Mesendoderm (in vitro differentiated cells): ENCODE data around the gene PROP1.

Experiments
- DNase-seq: peaks from one replicate; pipeline ENCODE4 v3.0.0; 2013
- H2AK5ac ChIP-seq: 2 replicates; pipeline ENCODE4 v1.6.1; 2013; ENCODE audit warnings: low read length, inconsistent platforms
- H2BK120ac ChIP-seq: 2 replicates; pipeline ENCODE4 v1.6.1; 2013; ENCODE audit warnings: low read depth, mild to moderate bottlenecking, low read length, moderate library complexity, mixed read lengths
- H2BK15ac ChIP-seq: replicated peaks from 2 replicates; pipeline ENCODE4 v1.6.1; 2013; ENCODE audit warnings: low read depth, mild to moderate bottlenecking, moderate library complexity
- H2BK5ac ChIP-seq: 2 replicates; pipeline ENCODE4 v1.6.1; 2013; ENCODE audit warnings: low read length, inconsistent platforms
- H3K18ac ChIP-seq: 2 replicates; pipeline ENCODE4 v1.6.1; 2013; ENCODE audit warnings: mild to moderate bottlenecking, low read length, mixed read lengths
- H3K23ac ChIP-seq: one replicate; pipeline ENCODE4 v1.6.1; 2013; ENCODE audit warnings: low read length
- H3K27ac ChIP-seq: 2 replicates; pipeline ENCODE4 v1.5.1; 2013; ENCODE audit warnings: low read depth, mild to moderate bottlenecking, inconsistent platforms, low read length, moderate library complexity
- H3K27me3 ChIP-seq: 2 replicates; pipeline ENCODE4 v1.6.1; 2013; ENCODE audit warnings: low read length, control low read depth, mild to moderate bottlenecking, inconsistent platforms; ENCODE audit not compliant: insufficient read depth, poor library complexity
- H3K36me3 ChIP-seq: 2 replicates; pipeline ENCODE4 v1.6.1; 2013; ENCODE audit warnings: low read length, inconsistent platforms; ENCODE audit not compliant: control insufficient read depth, insufficient read depth
- H3K4ac ChIP-seq: one replicate; pipeline ENCODE4 v1.6.1; 2013; ENCODE audit warnings: low read depth, mild to moderate bottlenecking, low read length, moderate library complexity
- H3K4me1 ChIP-seq: 2 replicates; pipeline ENCODE4 v1.6.1; 2013; ENCODE audit warnings: low read depth, low read length, inconsistent platforms; ENCODE audit not compliant: control insufficient read depth
- H3K4me2 ChIP-seq: 2 replicates; pipeline ENCODE4 v1.6.1; 2013; ENCODE audit warnings: low read length
- H3K4me3 ChIP-seq: 2 replicates; pipeline ENCODE4 v1.5.1; 2013; ENCODE audit warnings: mild to moderate bottlenecking, low read length
- H3K56ac ChIP-seq: one replicate; pipeline ENCODE4 v1.6.1; 2013; ENCODE audit warnings: low read length
- H3K79me1 ChIP-seq: 2 replicates; pipeline ENCODE4 v1.6.1; 2013; ENCODE audit warnings: low read length, inconsistent platforms
- H3K79me2 ChIP-seq: 2 replicates; pipeline ENCODE4 v1.6.1; 2013; ENCODE audit warnings: mild to moderate bottlenecking, low read length; ENCODE audit not compliant: control insufficient read depth, insufficient read depth
- H3K9ac ChIP-seq: 2 replicates; pipeline ENCODE4 v1.6.1; 2013; ENCODE audit warnings: low read length, inconsistent platforms
- H4K5ac ChIP-seq: one replicate; pipeline ENCODE4 v1.6.1; 2013; ENCODE audit warnings: low read length
- H4K8ac ChIP-seq: one replicate; pipeline ENCODE4 v1.6.1; 2013; ENCODE audit warnings: low read depth, mild to moderate bottlenecking, control low read depth, low read length, moderate library complexity
- WGBS: extraction: QIAGEN DNeasy Blood & Tissue Kit; methylation state at CpG from one replicate; pipeline ENCODE4 v1.1.7; 2013; ENCODE audit warnings: low lambda C conversion rate, missing lambda C conversion rate; ENCODE audit not compliant: insufficient coverage; ENCODE audit errors: extremely low coverage; 5-methylcytosine and 5-hydroxymethylcytosine counted together

Gene PROP1

GRCh38 chr5:177968661-177969211 lies 27.3 kb downstream of the PROP1 start:
- Histone ChIP-seq H3K36me3 (no peaks in the 10 kb centered on the region), H2AK5ac (no peak overlapping the region), H3K4ac (no peak overlapping the region), H3K79me1 (no peaks in the 10 kb centered on the region), H2BK120ac (no peak overlapping the region), H2BK5ac (no peak overlapping the region), H3K4me1 (no peaks in the 10 kb centered on the region), H3K9ac (no peak overlapping the region), H3K23ac (no peak overlapping the region), H4K8ac (no peak overlapping the region), H3K18ac (no peak overlapping the region), H3K56ac (no peak overlapping the region), H3K27ac (no peak overlapping the region), H4K5ac (no peak overlapping the region), H3K27me3 (no peaks in the 10 kb centered on the region), H3K79me2 (no peaks in the 10 kb centered on the region), H3K4me2 (no peak overlapping the region), H3K4me3 (no peak overlapping the region), H2BK15ac (no peak overlapping the region)
- no CpG with 5 or more reads among the region's 8 CpGs for WGBS
- no peak for DNase-seq

GRCh38 chr5:177967221-177967887 lies 28.7 kb downstream of the PROP1 start:
- no peak overlapping the region for H2BK120ac ChIP-seq
- no peak overlapping the region for H3K4me2 ChIP-seq
- H3K27me3 ChIP-seq, result no peaks in the 10 kb centered on the region
- no peak overlapping the region for H3K18ac ChIP-seq
- no peak for DNase-seq
- H3K9ac ChIP-seq, result no peak overlapping the region
- no peak overlapping the region for H2AK5ac ChIP-seq
- no CpG with 5 or more reads among the region's 9 CpGs for WGBS
- H4K8ac ChIP-seq, result no peak overlapping the region
- no peak overlapping the region for H4K5ac ChIP-seq
- no peaks in the 10 kb centered on the region for H3K79me2 ChIP-seq
- no peak overlapping the region for H2BK5ac ChIP-seq
- no peaks in the 10 kb centered on the region for H3K4me1 ChIP-seq
- H2BK15ac ChIP-seq, result no peak overlapping the region
- no peak overlapping the region for H3K56ac ChIP-seq
- no peak overlapping the region for H3K4ac ChIP-seq
- H3K79me1 ChIP-seq, result no peaks in the 10 kb centered on the region
- H3K23ac ChIP-seq, result no peak overlapping the region
- no peak overlapping the region for H3K27ac ChIP-seq
- no peak overlapping the region for H3K4me3 ChIP-seq
- H3K36me3 ChIP-seq, result no peaks in the 10 kb centered on the region

GRCh38 chr5:177966839-177967166 lies 29.2 kb downstream of the PROP1 start:
- no peak overlapping the region for H4K8ac ChIP-seq
- H2BK15ac ChIP-seq, result no peak overlapping the region
- H3K4me2 ChIP-seq, result no peak overlapping the region
- H2AK5ac ChIP-seq, result no peak overlapping the region
- H3K79me1 ChIP-seq, result no peaks in the 10 kb centered on the region
- no peak overlapping the region for H3K4me3 ChIP-seq
- H3K27ac ChIP-seq, result no peak overlapping the region
- no peaks in the 10 kb centered on the region for H3K36me3 ChIP-seq
- H3K4me1 ChIP-seq, result no peaks in the 10 kb centered on the region
- no peak overlapping the region for H3K23ac ChIP-seq
- WGBS, result no CpG with 5 or more reads among the region's 7 CpGs
- H2BK120ac ChIP-seq, result no peak overlapping the region
- H3K18ac ChIP-seq, result no peak overlapping the region
- no peak overlapping the region for H4K5ac ChIP-seq
- no peak overlapping the region for H3K9ac ChIP-seq
- H3K4ac ChIP-seq, result no peak overlapping the region
- H2BK5ac ChIP-seq, result no peak overlapping the region
- DNase-seq, result no peak
- H3K56ac ChIP-seq, result no peak overlapping the region
- H3K79me2 ChIP-seq, result no peaks in the 10 kb centered on the region
- H3K27me3 ChIP-seq, result no peaks in the 10 kb centered on the region

- no peak overlapping the region for H3K23ac ChIP-seq
- no CpG with 5 or more reads among the region's 19 CpGs for WGBS
- H2AK5ac ChIP-seq, result no peak overlapping the region
- H2BK5ac ChIP-seq, result no peak overlapping the region
- no peak overlapping the region for H3K18ac ChIP-seq
- no peak overlapping the region for H4K5ac ChIP-seq
- no peaks in the 10 kb centered on the region for H3K27me3 ChIP-seq
- no peak overlapping the region for H3K56ac ChIP-seq
- no peak overlapping the region for H2BK120ac ChIP-seq
- no peaks in the 10 kb centered on the region for H3K36me3 ChIP-seq
- no peak overlapping the region for H3K9ac ChIP-seq
- H4K8ac ChIP-seq, result no peak overlapping the region
- no peak overlapping the region for H2BK15ac ChIP-seq
- DNase-seq, result no peak
- H3K27ac ChIP-seq, result no peak overlapping the region
- H3K4ac ChIP-seq, result no peak overlapping the region
- H3K79me1 ChIP-seq, result no peaks in the 10 kb centered on the region
- no peaks in the 10 kb centered on the region for H3K4me1 ChIP-seq
- no peaks in the 10 kb centered on the region for H3K79me2 ChIP-seq
- no peak overlapping the region for H3K4me3 ChIP-seq
- no peak overlapping the region for H3K4me2 ChIP-seq
These were observed 29.8 kb downstream of the PROP1 start for GRCh38 chr5:177966009-177966838.

- WGBS, result no CpG with 5 or more reads among the region's 12 CpGs
- H3K79me2 ChIP-seq, result no peaks in the 10 kb centered on the region
- H2BK5ac ChIP-seq, result no peak overlapping the region
- no peak overlapping the region for H3K4me2 ChIP-seq
- H2BK120ac ChIP-seq, result no peak overlapping the region
- H3K79me1 ChIP-seq, result no peaks in the 10 kb centered on the region
- no peak overlapping the region for H3K27ac ChIP-seq
- H3K27me3 ChIP-seq, result no peaks in the 10 kb centered on the region
- no peak overlapping the region for H2AK5ac ChIP-seq
- no peak overlapping the region for H3K23ac ChIP-seq
- DNase-seq, result no peak
- no peaks in the 10 kb centered on the region for H3K4me1 ChIP-seq
- no peak overlapping the region for H4K8ac ChIP-seq
- no peak overlapping the region for H3K9ac ChIP-seq
- H3K4ac ChIP-seq, result no peak overlapping the region
- H3K18ac ChIP-seq, result no peak overlapping the region
- no peak overlapping the region for H2BK15ac ChIP-seq
- H3K56ac ChIP-seq, result no peak overlapping the region
- no peak overlapping the region for H3K4me3 ChIP-seq
- no peaks in the 10 kb centered on the region for H3K36me3 ChIP-seq
- H4K5ac ChIP-seq, result no peak overlapping the region
These were observed 31.6 kb downstream of the PROP1 start for GRCh38 chr5:177964471-177964870.
